Measurements from ENCODE around the gene NDP.
"Not testable (repeated sequence)": the region's sequence is repeated elsewhere in the genome, so short reads cannot be mapped to it uniquely, and the experiment has no call there.

The NDP gene

GRCh38 chrX:43969504-43970501, 3.4 kb downstream of the NDP start:
- DNase-seq: no peak

- no peak for DNase-seq
Measured at GRCh38 chrX:43968359-43968781, 4.8 kb downstream of the NDP start.

GRCh38 chrX:43964936-43965335, 8.3 kb downstream of the NDP start:
- DNase-seq: no peak

GRCh38 chrX:43963726-43964125, 9.5 kb downstream of the NDP start:
- no peak for DNase-seq

GRCh38 chrX:43962636-43963035, 10.6 kb downstream of the NDP start:
- DNase-seq: no peak

- no peak for DNase-seq
Measured at GRCh38 chrX:43961699-43962098, 11.5 kb downstream of the NDP start.

GRCh38 chrX:43958529-43958928, 14.7 kb downstream of the NDP start:
- peak; percentile 36 for DNase-seq

- no peak for DNase-seq
Measured at GRCh38 chrX:43956034-43956433, 17.2 kb downstream of the NDP start.

- no peak for DNase-seq
Measured at GRCh38 chrX:43953218-43953617, 20.0 kb downstream of the NDP start.

GRCh38 chrX:43949669-43950068, 23.5 kb downstream of the NDP start:
- peak; percentile 55 for DNase-seq

- DNase-seq: no peak
Measured at GRCh38 chrX:43940816-43941474, 32.2 kb downstream of the NDP start.

GRCh38 chrX:43939187-43939926, 33.8 kb downstream of the NDP start:
- DNase-seq: no peak

- not testable (repeated sequence) for DNase-seq
Measured at GRCh38 chrX:43922032-43922431, 51.2 kb downstream of the NDP start.

GRCh38 chrX:43910772-43911171, 62.4 kb downstream of the NDP start:
- DNase-seq: not testable (repeated sequence)

GRCh38 chrX:43910012-43910411, 63.2 kb downstream of the NDP start:
- DNase-seq: no peak

GRCh38 chrX:43909141-43909540, 64.0 kb downstream of the NDP start:
- DNase-seq: no peak

- no peak for DNase-seq
Measured at GRCh38 chrX:43899878-43900815, 73.0 kb downstream of the NDP start.
